Stimulated activated memory B cell treated with anti-CD40 and anti-IgM and Interleukin-4, amounts not matched to agents 10 μg/mL and 1 μg/mL and 100 μg/mL, for 72 hours (primary cell): Measurements from ENCODE around the gene RAB11FIP4.
A peak's percentile ranks its signal among the peaks of the same experiment; 100 is the strongest.

ENCODE experiments used
- ATAC-seq: fragments of 150-1000 bp; cut with Tn5 transposase; 2 replicates; pipeline ENCODE4 v1.10.0; 2021
- H3K27ac Mint-ChIP-seq: one replicate; pipeline ENCODE4 v1.8.0; 2022; ENCODE audit warnings: mild to moderate bottlenecking, mixed read lengths
- H3K27me3 Mint-ChIP-seq: one replicate; pipeline ENCODE4 v1.8.0; 2022; ENCODE audit warnings: mixed read lengths
- H3K36me3 Mint-ChIP-seq: one replicate; pipeline ENCODE4 v1.8.0; 2022; ENCODE audit warnings: mixed read lengths
- H3K4me1 Mint-ChIP-seq: one replicate; pipeline ENCODE4 v1.8.0; 2022; ENCODE audit warnings: mixed read lengths
- H3K4me3 Mint-ChIP-seq: one replicate; pipeline ENCODE4 v1.8.0; 2022; ENCODE audit warnings: mild to moderate bottlenecking, moderate library complexity, mixed read lengths
- H3K9me3 Mint-ChIP-seq: one replicate; pipeline ENCODE4 v1.8.0; 2022; ENCODE audit warnings: mixed read lengths

Gene RAB11FIP4

GRCh38 chr17:31515267-31515666, 123.8 kb downstream of the RAB11FIP4 start:
- peaks cover 5% of the 10 kb centered on the region for H3K36me3 Mint-ChIP-seq
- peaks cover 44% of the 10 kb centered on the region for H3K4me1 Mint-ChIP-seq
- no peak for ATAC-seq
- H3K27me3 Mint-ChIP-seq = no peaks in the 10 kb centered on the region
- no peaks in the 10 kb centered on the region for H3K9me3 Mint-ChIP-seq
- H3K27ac Mint-ChIP-seq = peak overlapping the region; percentile 30
- no peak overlapping the region for H3K4me3 Mint-ChIP-seq

GRCh38 chr17:31517524-31517923, 126.0 kb downstream of the RAB11FIP4 start:
- Mint-ChIP-seq H3K27me3 (no peaks in the 10 kb centered on the region), H3K4me3 (no peak overlapping the region), H3K36me3 (peaks cover 27% of the 10 kb centered on the region), H3K4me1 (peaks cover 31% of the 10 kb centered on the region), H3K27ac (no peak overlapping the region), H3K9me3 (no peaks in the 10 kb centered on the region)
- no peak for ATAC-seq

GRCh38 chr17:31518478-31518877, 127.0 kb downstream of the RAB11FIP4 start:
- Mint-ChIP-seq H3K36me3 (peaks cover 36% of the 10 kb centered on the region), H3K27me3 (no peaks in the 10 kb centered on the region), H3K27ac (no peak overlapping the region), H3K4me1 (peaks cover 27% of the 10 kb centered on the region), H3K4me3 (no peak overlapping the region), H3K9me3 (no peaks in the 10 kb centered on the region)
- no peak for ATAC-seq

GRCh38 chr17:31521632-31522283, 130.3 kb downstream of the RAB11FIP4 start:
- H3K27me3 Mint-ChIP-seq = no peaks in the 10 kb centered on the region
- H3K36me3 Mint-ChIP-seq = peaks cover 55% of the 10 kb centered on the region
- no peaks in the 10 kb centered on the region for H3K9me3 Mint-ChIP-seq
- ATAC-seq = no peak
- H3K4me1 Mint-ChIP-seq = peaks cover 11% of the 10 kb centered on the region
- H3K27ac Mint-ChIP-seq = no peak overlapping the region
- H3K4me3 Mint-ChIP-seq = no peak overlapping the region

GRCh38 chr17:31522284-31522931, 130.9 kb downstream of the RAB11FIP4 start:
- Mint-ChIP-seq H3K27me3 (no peaks in the 10 kb centered on the region), H3K36me3 (peaks cover 55% of the 10 kb centered on the region), H3K9me3 (no peaks in the 10 kb centered on the region), H3K4me1 (peaks cover 9% of the 10 kb centered on the region), H3K4me3 (no peak overlapping the region), H3K27ac (no peak overlapping the region)
- no peak for ATAC-seq

- ATAC-seq = no peak
- Mint-ChIP-seq H3K27ac (no peak overlapping the region), H3K36me3 (peaks cover 55% of the 10 kb centered on the region), H3K4me1 (peaks cover 6% of the 10 kb centered on the region), H3K4me3 (no peak overlapping the region), H3K9me3 (no peaks in the 10 kb centered on the region), H3K27me3 (no peaks in the 10 kb centered on the region)
Measured at GRCh38 chr17:31522987-31523495, 131.6 kb downstream of the RAB11FIP4 start.

- no peak overlapping the region for H3K27ac Mint-ChIP-seq
- H3K4me3 Mint-ChIP-seq = no peak overlapping the region
- H3K4me1 Mint-ChIP-seq = peaks cover 6% of the 10 kb centered on the region
- H3K36me3 Mint-ChIP-seq = peaks cover 55% of the 10 kb centered on the region
- no peaks in the 10 kb centered on the region for H3K9me3 Mint-ChIP-seq
- no peak for ATAC-seq
- H3K27me3 Mint-ChIP-seq = no peaks in the 10 kb centered on the region
Measured at GRCh38 chr17:31523862-31524730, 132.6 kb downstream of the RAB11FIP4 start.

GRCh38 chr17:31524926-31525800, 133.7 kb downstream of the RAB11FIP4 start:
- H3K36me3 Mint-ChIP-seq = peaks cover 58% of the 10 kb centered on the region

GRCh38 chr17:31525801-31526549, 134.5 kb downstream of the RAB11FIP4 start:
- peak; percentile 64 for ATAC-seq
- Mint-ChIP-seq H3K27ac (peak overlapping the region; percentile 42), H3K4me1 (peaks cover 6% of the 10 kb centered on the region), H3K27me3 (no peaks in the 10 kb centered on the region), H3K4me3 (no peak overlapping the region), H3K9me3 (no peaks in the 10 kb centered on the region), H3K36me3 (peaks cover 53% of the 10 kb centered on the region)

More at GRCh38 chr17:31524926-31525800, 133.7 kb downstream of the RAB11FIP4 start:
- no peaks in the 10 kb centered on the region for H3K27me3 Mint-ChIP-seq
- no peak overlapping the region for H3K4me3 Mint-ChIP-seq
- peak; percentile 89 for ATAC-seq
- H3K27ac Mint-ChIP-seq = no peak overlapping the region
- no peaks in the 10 kb centered on the region for H3K9me3 Mint-ChIP-seq
- H3K4me1 Mint-ChIP-seq = peaks cover 6% of the 10 kb centered on the region

- H3K36me3 Mint-ChIP-seq = peaks cover 51% of the 10 kb centered on the region
- no peak overlapping the region for H3K4me3 Mint-ChIP-seq
- no peaks in the 10 kb centered on the region for H3K27me3 Mint-ChIP-seq
- H3K4me1 Mint-ChIP-seq = peaks cover 6% of the 10 kb centered on the region
- no peak overlapping the region for H3K27ac Mint-ChIP-seq
- ATAC-seq = no peak
- no peaks in the 10 kb centered on the region for H3K9me3 Mint-ChIP-seq
Measured at GRCh38 chr17:31527606-31528005, 136.1 kb downstream of the RAB11FIP4 start.

- Mint-ChIP-seq H3K27me3 (no peaks in the 10 kb centered on the region), H3K27ac (no peak overlapping the region), H3K4me3 (no peak overlapping the region), H3K4me1 (peaks cover 12% of the 10 kb centered on the region), H3K9me3 (no peaks in the 10 kb centered on the region), H3K36me3 (peaks cover 46% of the 10 kb centered on the region)
- no peak for ATAC-seq
Measured at GRCh38 chr17:31528291-31528874, 136.9 kb downstream of the RAB11FIP4 start.

- no peaks in the 10 kb centered on the region for H3K9me3 Mint-ChIP-seq
- H3K27me3 Mint-ChIP-seq = no peaks in the 10 kb centered on the region
- no peak overlapping the region for H3K4me3 Mint-ChIP-seq
- H3K4me1 Mint-ChIP-seq = peaks cover 22% of the 10 kb centered on the region
- ATAC-seq = no peak
- H3K27ac Mint-ChIP-seq = no peak overlapping the region
- H3K36me3 Mint-ChIP-seq = peaks cover 31% of the 10 kb centered on the region
Measured at GRCh38 chr17:31529841-31530251, 138.4 kb downstream of the RAB11FIP4 start.

- H3K9me3 Mint-ChIP-seq = no peaks in the 10 kb centered on the region
- no peak for ATAC-seq
- H3K36me3 Mint-ChIP-seq = peaks cover 26% of the 10 kb centered on the region
- H3K4me3 Mint-ChIP-seq = no peak overlapping the region
- H3K27ac Mint-ChIP-seq = no peak overlapping the region
- peaks cover 28% of the 10 kb centered on the region for H3K4me1 Mint-ChIP-seq
- H3K27me3 Mint-ChIP-seq = no peaks in the 10 kb centered on the region
Measured at GRCh38 chr17:31530391-31530985, 139.0 kb downstream of the RAB11FIP4 start.
